PC-9 (cell line): ENCODE results near the gene TMCC1. TPM values are rescaled to one million over a fixed set of nuclear protein-coding genes. Genes with fewer than 3 reads are reported as not detected.
A peak's percentile ranks its signal among the peaks of the same experiment; 100 is the strongest.

Source experiments
- BruUV-seq: library from RNA; stranded (reverse); fragments of 400-500 nt; replicated peaks from 2 replicates; lab custom pipeline; 2021; lab: Mats Ljungman, UMichigan
- CTCF ChIA-PET: fragments of 300-600 bp; sonication (Branson Sonifier 250); formaldehyde crosslinking; loops from one replicate; lab custom pipeline; 2022; ENCODE audit warnings: antibody characterized with exemption; lab: Charles Lee
- POLR2A ChIA-PET: fragments of 300-600 bp; sonication (Branson Sonifier 250); formaldehyde crosslinking; loops from one replicate; lab custom pipeline; 2022; ENCODE audit warnings: antibody characterized with exemption; ENCODE audit not compliant: unreplicated experiment; lab: Charles Lee
- DNase-seq, 2 experiments: peaks; one replicate each; pipeline versions ENCODE4 v3.0.0 to v3.0.0-alpha.2; 2015 to 2022; ENCODE audit warnings: mixed read lengths in 1 of 2
- H2AFZ ChIP-seq: fragments of 200-600 bp; sonication (generic); 2 replicates; pipeline ENCODE4 v1.8.1; 2017; ENCODE audit warnings: antibody characterized with exemption
- H3F3A ChIP-seq: fragments of 200-600 bp; sonication (generic); 2 replicates; pipeline ENCODE4 v1.8.1; 2017; ENCODE audit warnings: antibody characterized with exemption, mild to moderate bottlenecking, low read depth; ENCODE audit not compliant: insufficient read depth
- H3K27ac ChIP-seq: fragments of 200-600 bp; sonication (generic); 2 replicates; pipeline ENCODE4 v1.6.1; 2016; ENCODE audit warnings: mixed run types
- H3K27me3 ChIP-seq: fragments of 200-600 bp; sonication (generic); 2 replicates; pipeline ENCODE4 v1.6.1; 2016; ENCODE audit warnings: low read depth, mixed run types; ENCODE audit not compliant: insufficient read depth
- H3K36me3 ChIP-seq: fragments of 200-600 bp; sonication (generic); 2 replicates; pipeline ENCODE4 v1.6.1; 2016; ENCODE audit warnings: low read depth, mixed run types
- H3K4me1 ChIP-seq: fragments of 200-600 bp; sonication (generic); replicated peaks from 2 replicates; pipeline ENCODE4 v1.6.1; 2016; ENCODE audit warnings: mixed run types; ENCODE audit not compliant: insufficient read depth
- H3K4me2 ChIP-seq: fragments of 200-600 bp; sonication (generic); 2 replicates; pipeline ENCODE4 v1.6.1; 2017; ENCODE audit warnings: mixed run types
- H3K4me3 ChIP-seq: fragments of 200-600 bp; sonication (generic); 2 replicates; pipeline ENCODE4 v1.6.1; 2016; ENCODE audit warnings: mixed run types
- H3K79me2 ChIP-seq: fragments of 200-600 bp; sonication (generic); 2 replicates; pipeline ENCODE4 v1.6.1; 2017; ENCODE audit warnings: low read depth, mixed run types
- H3K9me2 ChIP-seq: fragments of 200-600 bp; sonication (generic); 2 replicates; pipeline ENCODE4 v1.8.1; 2017; ENCODE audit warnings: mild to moderate bottlenecking; ENCODE audit not compliant: insufficient read depth
- H3K9me3 ChIP-seq: fragments of 200-600 bp; sonication (generic); 2 replicates; pipeline ENCODE4 v1.8.1; 2016; ENCODE audit warnings: low read depth; ENCODE audit not compliant: insufficient read depth
- H4K20me1 ChIP-seq: fragments of 200-600 bp; sonication (generic); 2 replicates; pipeline ENCODE4 v1.8.1; 2017; ENCODE audit not compliant: insufficient read depth
- EZH2 ChIP-seq: fragments of 200-600 bp; sonication (generic); IDR thresholded peaks from 2 replicates; pipeline ENCODE4 v1.8.0; 2017; ENCODE audit warnings: antibody characterized with exemption, low read depth
- intact Hi-C: fragments of 100-400 bp; cut with micrococcal nuclease; formaldehyde crosslinking; loops from one replicate; pipeline ENCODE4 v1.10.0; 2022; ENCODE audit not compliant: unreplicated experiment
- total RNA-seq: library from RNA; stranded (reverse); gene quantifications from 2 replicates; pipeline ENCODE4 v1.2.3, GENCODE V29; 2021
- TF ChIP-seq, protein P1 (sequence below): fragments of 200-600 bp; sonication (generic); conservative IDR thresholded peaks from 2 replicates; pipeline ENCODE4 v1.6.1; 2017; ENCODE audit warnings: mixed run types, antibody characterized with exemption, mild to moderate bottlenecking, moderate library complexity

The TMCC1 gene
- total RNA-seq, 1 experiment from 2014 or later, result 41.4 TPM

DNA sequence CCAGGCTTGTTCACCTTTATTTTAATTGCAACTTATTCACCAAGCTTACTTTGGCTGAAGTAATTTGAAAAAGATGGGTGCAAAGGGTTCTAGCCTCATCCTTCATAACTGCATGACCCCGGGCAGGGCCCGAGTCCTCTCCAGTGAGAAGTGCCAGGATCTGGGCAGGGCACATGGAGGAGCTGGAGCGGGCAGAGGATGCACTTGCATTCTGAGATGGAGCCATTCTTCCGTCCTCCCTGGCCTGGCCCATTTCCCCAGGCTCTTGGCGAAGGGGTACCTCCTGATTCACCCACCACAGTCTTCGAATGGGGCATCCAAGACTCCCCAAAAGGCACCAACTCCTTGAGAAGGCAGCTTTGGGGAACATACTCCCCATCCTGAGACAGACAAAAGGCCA, 264.5 kb downstream of the TMCC1 start:
- ChIA-PET POLR2A (interaction anchor here (0.6 kb wide), 1 partner anchor 186 kb away, joined by 8 read pairs; no protein-coding TSS in a partner anchor), CTCF (interaction anchor here (1.4 to 3.6 kb wide), 2 partner anchors 34 to 138 kb away, joined by 5 to 24 read pairs; no protein-coding TSS in a partner anchor)
- peak overlapping the region; percentile 100 for H3K4me2 ChIP-seq
- intact Hi-C loops, result loop anchor here (5.0 kb wide), 1 partner anchor 373 kb away; no protein-coding TSS in a partner anchor
- BruUV-seq, result no TSS peak
- no peak overlapping the region for H3K27ac ChIP-seq
- H3F3A ChIP-seq, result peaks cover 30% of the 10 kb centered on the region
- no peak overlapping the region for H2AFZ ChIP-seq
- H4K20me1 ChIP-seq, result no peaks in the 10 kb centered on the region
- no peaks in the 10 kb centered on the region for H3K9me3 ChIP-seq
- no peak overlapping the region for H3K4me3 ChIP-seq
- no peaks in the 10 kb centered on the region for H3K27me3 ChIP-seq
- H3K4me1 ChIP-seq, result peaks cover 34% of the 10 kb centered on the region
- peaks cover 6% of the 10 kb centered on the region for H3K79me2 ChIP-seq
- H3K36me3 ChIP-seq, result no peaks in the 10 kb centered on the region
- no peak for DNase-seq
- H3K9me2 ChIP-seq, result no peaks in the 10 kb centered on the region
- no peak for TF ChIP-seq EZH2
- TF ChIP-seq, protein P1, sequence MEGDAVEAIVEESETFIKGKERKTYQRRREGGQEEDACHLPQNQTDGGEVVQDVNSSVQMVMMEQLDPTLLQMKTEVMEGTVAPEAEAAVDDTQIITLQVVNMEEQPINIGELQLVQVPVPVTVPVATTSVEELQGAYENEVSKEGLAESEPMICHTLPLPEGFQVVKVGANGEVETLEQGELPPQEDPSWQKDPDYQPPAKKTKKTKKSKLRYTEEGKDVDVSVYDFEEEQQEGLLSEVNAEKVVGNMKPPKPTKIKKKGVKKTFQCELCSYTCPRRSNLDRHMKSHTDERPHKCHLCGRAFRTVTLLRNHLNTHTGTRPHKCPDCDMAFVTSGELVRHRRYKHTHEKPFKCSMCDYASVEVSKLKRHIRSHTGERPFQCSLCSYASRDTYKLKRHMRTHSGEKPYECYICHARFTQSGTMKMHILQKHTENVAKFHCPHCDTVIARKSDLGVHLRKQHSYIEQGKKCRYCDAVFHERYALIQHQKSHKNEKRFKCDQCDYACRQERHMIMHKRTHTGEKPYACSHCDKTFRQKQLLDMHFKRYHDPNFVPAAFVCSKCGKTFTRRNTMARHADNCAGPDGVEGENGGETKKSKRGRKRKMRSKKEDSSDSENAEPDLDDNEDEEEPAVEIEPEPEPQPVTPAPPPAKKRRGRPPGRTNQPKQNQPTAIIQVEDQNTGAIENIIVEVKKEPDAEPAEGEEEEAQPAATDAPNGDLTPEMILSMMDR, result no peak

DNA sequence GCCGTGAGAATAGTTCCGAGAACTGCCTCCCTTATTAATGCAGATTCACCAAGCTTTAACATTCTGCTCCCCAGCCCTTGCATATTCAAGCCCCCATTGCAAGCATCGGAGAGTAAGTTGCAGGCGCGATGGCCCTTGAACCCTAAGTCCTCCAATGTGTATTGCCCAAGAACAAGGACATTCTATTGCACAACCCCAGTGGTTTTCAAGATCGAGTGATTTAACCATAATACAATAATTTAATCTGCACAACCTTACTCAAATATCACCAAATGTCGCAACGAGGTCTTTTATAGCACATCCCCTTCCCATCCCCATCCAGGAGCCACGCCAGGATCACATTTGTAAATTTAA, 265.4 kb downstream of the TMCC1 start:
- Histone ChIP-seq H3K4me2 (peak overlapping the region; percentile 100), H3K4me1 (peaks cover 27% of the 10 kb centered on the region), H3F3A (peaks cover 28% of the 10 kb centered on the region), H3K27me3 (no peaks in the 10 kb centered on the region), H3K9me3 (no peaks in the 10 kb centered on the region), H3K4me3 (peak overlapping the region; percentile 99), H3K9me2 (no peaks in the 10 kb centered on the region), H4K20me1 (no peaks in the 10 kb centered on the region), H3K27ac (peak overlapping the region; percentile 96), H2AFZ (peak overlapping the region; percentile 41; the same call in 1 of the 2 replicates), H3K79me2 (peaks cover 6% of the 10 kb centered on the region), H3K36me3 (no peaks in the 10 kb centered on the region)
- TF ChIP-seq, protein P1, result no peak; the same call in 1 of the 2 replicates
- TF ChIP-seq EZH2, result no peak
- ChIA-PET POLR2A (interaction anchor here (0.5 to 1.4 kb wide), 4 partner anchors 36 to 1398 kb away, joined by 3 to 9 read pairs (median 4); partner anchors contain the start of genes ASTE1 and NEK11), CTCF (interaction anchor here (0.6 to 3.6 kb wide), 6 partner anchors 35 to 306 kb away, joined by 3 to 24 read pairs (median 5); no protein-coding TSS in a partner anchor)
- BruUV-seq, result no TSS peak
- intact Hi-C loops, result loop anchor here (1.0 to 5.0 kb wide), 4 partner anchors 197 to 374 kb away; no protein-coding TSS in a partner anchor
- no peak for DNase-seq

DNA sequence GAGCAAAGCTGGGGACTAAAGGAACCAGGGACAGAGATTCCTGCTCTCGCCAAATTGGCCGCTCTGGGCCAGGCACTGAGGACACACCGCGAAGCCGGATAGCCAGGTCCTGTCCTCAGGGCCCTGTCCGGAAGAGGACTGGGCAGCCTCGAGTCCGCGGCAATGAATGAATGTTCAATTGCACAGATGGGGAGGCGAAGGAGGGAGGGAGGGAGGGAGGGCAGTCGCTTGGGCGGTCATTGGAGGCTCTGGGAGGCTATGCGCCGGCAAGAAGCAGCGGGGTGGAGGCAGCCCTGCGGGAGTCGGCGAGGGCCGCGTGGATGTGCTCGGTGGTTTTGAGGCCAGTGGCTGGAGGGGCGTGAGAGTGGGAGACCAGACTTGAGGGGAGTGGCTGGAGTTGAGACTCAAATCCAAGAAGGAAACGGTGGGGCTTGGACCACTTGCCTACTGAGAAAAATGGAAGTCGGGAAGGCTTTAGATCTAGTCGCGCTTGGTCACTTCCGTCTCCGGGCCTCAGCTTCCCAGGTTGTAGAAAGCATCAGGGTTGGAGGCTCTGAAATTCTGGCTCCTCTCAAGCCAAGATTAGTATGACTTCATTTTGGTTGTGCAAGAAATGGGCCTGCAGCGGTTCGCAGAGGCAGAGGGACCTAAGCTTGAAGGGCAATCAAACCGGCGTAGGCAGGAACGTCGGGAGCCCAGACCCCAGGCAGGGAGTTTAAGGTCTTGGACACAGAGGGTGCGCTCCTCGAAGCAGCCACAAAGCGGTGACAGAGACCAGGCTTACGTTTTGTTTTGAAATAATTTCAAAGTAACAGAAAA, 266.0 kb downstream of the TMCC1 start:
- POLR2A ChIA-PET, result interaction anchor here (0.6 to 1.4 kb wide), 4 partner anchors 36 to 1399 kb away, joined by 3 to 9 read pairs (median 4); partner anchors contain the start of genes ASTE1 and NEK11

More for the DNA sequence above, 266.0 kb downstream of the TMCC1 start:
- H3K36me3 ChIP-seq, result no peaks in the 10 kb centered on the region
- H3K4me2 ChIP-seq, result peak overlapping the region; percentile 100
- H3K9me3 ChIP-seq, result no peaks in the 10 kb centered on the region
- peaks cover 6% of the 10 kb centered on the region for H3K79me2 ChIP-seq
- CTCF ChIA-PET, result interaction anchor here (0.5 to 3.6 kb wide), 10 partner anchors 30 to 307 kb away, joined by 3 to 24 read pairs (median 4); no protein-coding TSS in a partner anchor
- H4K20me1 ChIP-seq, result no peaks in the 10 kb centered on the region
- peak overlapping the region; percentile 78 for H2AFZ ChIP-seq
- BruUV-seq, result TSS peak; percentile 70
- no peaks in the 10 kb centered on the region for H3K27me3 ChIP-seq
- peaks cover 27% of the 10 kb centered on the region for H3K4me1 ChIP-seq
- DNase-seq, result peak; percentile 81 to 85
- peak overlapping the region; percentile 96 for H3K27ac ChIP-seq
- TF ChIP-seq, protein P1, result peak; percentile 92
- no peak for TF ChIP-seq EZH2
- intact Hi-C loops, result loop anchor here (1.0 to 5.0 kb wide), 10 partner anchors 36 to 467 kb away; partner anchors contain the start of genes IFT122 and TMCC1
- H3K9me2 ChIP-seq, result no peaks in the 10 kb centered on the region
- H3K4me3 ChIP-seq, result peak overlapping the region; percentile 99
- peaks cover 28% of the 10 kb centered on the region for H3F3A ChIP-seq
